Midbrain (tissue), 1 donor: ENCODE measurements around the gene OR10R2.

Source experiments
- DNase-seq: peaks from one replicate; lab custom pipeline; 2025; lab: John Stamatoyannopoulos, UW

Gene OR10R2

DNA sequence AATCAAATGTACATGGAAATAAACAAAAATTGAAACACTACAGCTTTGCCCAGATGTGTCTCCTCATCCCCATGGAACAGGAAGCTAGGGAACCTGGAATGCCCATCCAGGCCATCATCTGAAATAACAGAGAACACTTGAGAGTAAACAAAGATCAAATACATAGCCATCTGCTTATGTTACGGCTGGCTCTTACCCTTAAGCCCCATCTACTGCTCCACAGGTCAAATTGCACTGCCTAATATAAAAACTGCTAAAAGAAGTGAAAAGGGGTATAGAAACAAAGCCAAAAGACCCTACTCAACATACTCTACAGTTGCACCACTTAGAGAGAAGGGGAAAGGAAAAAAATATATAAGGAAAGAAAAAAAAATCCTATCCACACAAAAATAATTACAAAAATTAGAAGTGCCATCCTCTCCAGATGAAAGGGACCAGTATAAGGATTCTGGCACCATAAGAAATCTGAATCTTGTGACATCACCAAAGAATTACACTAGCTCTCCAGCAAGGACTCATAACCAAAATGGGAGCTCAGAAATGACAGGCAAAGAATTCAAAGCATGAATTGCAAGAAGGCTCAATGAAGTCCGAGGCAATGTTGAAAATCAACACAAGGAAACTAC lies 55.3 kb downstream of the OR10R2 start:
- DNase-seq: peak; percentile 18
